HG02610 (cell line): Measurements from ENCODE around the gene AGBL2.
A peak's percentile ranks its signal among the peaks of the same experiment; 100 is the strongest.
"Not testable (repeated sequence)": the region's sequence is repeated elsewhere in the genome, so short reads cannot be mapped to it uniquely, and the experiment has no call there.

Experiments
- ATAC-seq: cut with Tn5 transposase; IDR thresholded peaks from one replicate; pipeline ENCODE4 v1.9.1; 2021; ENCODE audit warnings: mild to moderate bottlenecking, moderate library complexity; ENCODE audit not compliant: unreplicated experiment

AGBL2 gene

GRCh38 chr11:47689480-47689879, 25.7 kb downstream of the AGBL2 start:
- no peak for ATAC-seq

- no peak for ATAC-seq
Measured at GRCh38 chr11:47688991-47689390, 26.2 kb downstream of the AGBL2 start.

- ATAC-seq = no peak
Measured at GRCh38 chr11:47688111-47688510, 27.1 kb downstream of the AGBL2 start.

- ATAC-seq = not testable (repeated sequence)
Measured at GRCh38 chr11:47686704-47687103, 28.5 kb downstream of the AGBL2 start.

GRCh38 chr11:47686151-47686550, 29.0 kb downstream of the AGBL2 start:
- ATAC-seq = no peak

GRCh38 chr11:47675851-47676250, 39.3 kb downstream of the AGBL2 start:
- no peak for ATAC-seq

GRCh38 chr11:47672283-47672730, 42.9 kb downstream of the AGBL2 start:
- ATAC-seq = no peak

- ATAC-seq = no peak
Measured at GRCh38 chr11:47669856-47670255, 45.3 kb downstream of the AGBL2 start.

GRCh38 chr11:47668665-47669064, 46.5 kb downstream of the AGBL2 start:
- ATAC-seq = no peak

GRCh38 chr11:47667555-47667954, 47.6 kb downstream of the AGBL2 start:
- ATAC-seq = no peak

GRCh38 chr11:47667135-47667534, 48.0 kb downstream of the AGBL2 start:
- no peak for ATAC-seq

GRCh38 chr11:47664936-47665335, 50.2 kb downstream of the AGBL2 start:
- ATAC-seq = not testable (repeated sequence)

GRCh38 chr11:47661245-47661644, 53.9 kb downstream of the AGBL2 start:
- no peak for ATAC-seq

- ATAC-seq = no peak
Measured at GRCh38 chr11:47659276-47659675, 55.9 kb downstream of the AGBL2 start.

GRCh38 chr11:47656260-47656885, 58.8 kb downstream of the AGBL2 start:
- no peak for ATAC-seq

- ATAC-seq = no peak
Measured at GRCh38 chr11:47651818-47652469, 63.2 kb downstream of the AGBL2 start.

GRCh38 chr11:47649276-47649675, 65.9 kb downstream of the AGBL2 start:
- ATAC-seq = no peak

- ATAC-seq = no peak
Measured at GRCh38 chr11:47646019-47646418, 69.2 kb downstream of the AGBL2 start.

GRCh38 chr11:47645500-47645899, 69.7 kb downstream of the AGBL2 start:
- no peak for ATAC-seq

- peak; percentile 90 for ATAC-seq
Measured at GRCh38 chr11:47642099-47642855, 72.9 kb downstream of the AGBL2 start, which contains the start of gene MTCH2. TSS of gene MTCH2 (minus strand) at chr11:47642559. CDS start at chr11:47642465, 94 bp downstream.

GRCh38 chr11:47641600-47642098, 73.5 kb downstream of the AGBL2 start:
- ATAC-seq = no peak

GRCh38 chr11:47640506-47640905, 74.7 kb downstream of the AGBL2 start:
- not testable (repeated sequence) for ATAC-seq
